ENCODE measurements around the gene ZXDC. TPM values are rescaled to one million over a fixed set of nuclear protein-coding genes. Genes with fewer than 3 reads are reported as not detected.

ZXDC gene
- polyA plus RNA-seq, 1 experiment: 15.8 TPM

GRCh38 chr3:126414961-126415660 lies 60.6 kb downstream of the ZXDC start:
- ChIA-PET POLR2A (no interaction called here), CTCF (no interaction called here)
- Histone ChIP-seq H3K36me3 (ENCODE audit: control insufficient read depth, insufficient read depth, low read length) (no peaks in the 10 kb centered on the region), H3K27me3 (ENCODE audit: control insufficient read depth, insufficient read depth, low read length) (peaks cover 6% of the 10 kb centered on the region), H3K4me3 (ENCODE audit: low read depth, low read length) (no peak overlapping the region)
- TF ChIP-seq CTCF (IDR thresholded peaks at IDR 0.05; ENCODE audit: insufficient read depth, low read depth, low read length): no peak
- DNase-seq (ENCODE audit: low read depth): no peak

GRCh38 chr3:126414406-126414805 lies 61.3 kb downstream of the ZXDC start:
- no peak overlapping the region for H3K4me3 ChIP-seq (ENCODE audit: low read depth, low read length)
- ChIA-PET CTCF (no interaction called here), POLR2A (no interaction called here)
- no peaks in the 10 kb centered on the region for H3K36me3 ChIP-seq (ENCODE audit: control insufficient read depth, insufficient read depth, low read length)
- DNase-seq (ENCODE audit: low read depth): no peak
- TF ChIP-seq CTCF (IDR thresholded peaks at IDR 0.05; ENCODE audit: insufficient read depth, low read depth, low read length): no peak
- peaks cover 6% of the 10 kb centered on the region for H3K27me3 ChIP-seq (ENCODE audit: control insufficient read depth, insufficient read depth, low read length)

GRCh38 chr3:126413693-126414080 lies 62.0 kb downstream of the ZXDC start:
- POLR2A ChIA-PET: no interaction called here
- no peak for TF ChIP-seq CTCF (IDR thresholded peaks at IDR 0.05; ENCODE audit: insufficient read depth, low read depth, low read length)
- H3K4me3 ChIP-seq (ENCODE audit: low read depth, low read length): no peak overlapping the region
- DNase-seq (ENCODE audit: low read depth): no peak
- no peaks in the 10 kb centered on the region for H3K36me3 ChIP-seq (ENCODE audit: control insufficient read depth, insufficient read depth, low read length)
- H3K27me3 ChIP-seq (ENCODE audit: control insufficient read depth, insufficient read depth, low read length): peaks cover 6% of the 10 kb centered on the region
- CTCF ChIA-PET: no interaction called here

- H3K36me3 ChIP-seq (ENCODE audit: control insufficient read depth, insufficient read depth, low read length): no peaks in the 10 kb centered on the region
- POLR2A ChIA-PET: no interaction called here
- H3K27me3 ChIP-seq (ENCODE audit: control insufficient read depth, insufficient read depth, low read length): peaks cover 7% of the 10 kb centered on the region
- no peak for TF ChIP-seq CTCF (IDR thresholded peaks at IDR 0.05; ENCODE audit: insufficient read depth, low read depth, low read length)
- CTCF ChIA-PET: no interaction called here
- DNase-seq (ENCODE audit: low read depth): no peak
- no peak overlapping the region for H3K4me3 ChIP-seq (ENCODE audit: low read depth, low read length)
Measured at GRCh38 chr3:126412841-126413692, 62.6 kb downstream of the ZXDC start.

GRCh38 chr3:126408099-126408498 lies 67.6 kb downstream of the ZXDC start:
- no peaks in the 10 kb centered on the region for H3K36me3 ChIP-seq (ENCODE audit: control insufficient read depth, insufficient read depth, low read length)
- no peak overlapping the region for H3K4me3 ChIP-seq (ENCODE audit: low read depth, low read length)
- peaks cover 11% of the 10 kb centered on the region for H3K27me3 ChIP-seq (ENCODE audit: control insufficient read depth, insufficient read depth, low read length)
- CTCF ChIA-PET: interaction anchor here (0.5 kb wide), 1 partner anchor 78 kb away, joined by 3 read pairs; no protein-coding TSS in a partner anchor
- no peak for DNase-seq (ENCODE audit: low read depth)
- TF ChIP-seq CTCF (IDR thresholded peaks at IDR 0.05; ENCODE audit: insufficient read depth, low read depth, low read length): no peak
- POLR2A ChIA-PET: no interaction called here
